B cell (primary cell): Measurements from ENCODE around the gene NPIPB4. TPM values are rescaled to one million over a fixed set of nuclear protein-coding genes. Genes with fewer than 3 reads are reported as not detected.
A peak's percentile ranks its signal among the peaks of the same experiment; 100 is the strongest.
"Not testable (repeated sequence)": the region's sequence is repeated elsewhere in the genome, so short reads cannot be mapped to it uniquely, and the experiment has no call there.

ENCODE experiments used
- ATAC-seq: fragments of 200-7000 bp; cut with Tn5 transposase; one replicate; pipeline ENCODE4 v1.10.0; 2021; ENCODE audit warnings: low read depth, mild to moderate bottlenecking, moderate number of reproducible peaks, moderate library complexity
- CTCF ChIA-PET: fragments of 350-600 bp; sonication (Branson Sonifier 250); formaldehyde crosslinking; loops from one replicate; lab custom pipeline; 2021; ENCODE audit warnings: antibody characterized with exemption, inconsistent platforms; lab: Charles Lee
- POLR2A ChIA-PET: fragments of 350-600 bp; sonication (Branson Sonifier 250); formaldehyde crosslinking; loops from one replicate; lab custom pipeline; 2021; ENCODE audit warnings: antibody characterized with exemption; lab: Charles Lee
- DNase-seq: peaks from one replicate; pipeline ENCODE4 v3.0.0; 2013
- H2AFZ ChIP-seq: 2 replicates; pipeline ENCODE4 v1.6.1; 2012; ENCODE audit warnings: mild to moderate bottlenecking, low read depth, low read length; ENCODE audit not compliant: insufficient read depth, poor library complexity, severe bottlenecking
- H3K27ac ChIP-seq, 2 donors: 1 replicate in 1 of 2; 2 replicates in 1 of 2; pipeline ENCODE4 v1.5.1; 2012 to 2013; ENCODE audit warnings: low read length in 2 of 2, mild to moderate bottlenecking in 2 of 2, moderate library complexity in 1 of 2
- H3K27me3 ChIP-seq, 4 experiments: fragments of 200-600 bp in 1 of 4; sonication (generic) in 1 of 4; replicated peaks in 1 of 4; 1 replicate in 2 of 4; 2 replicates in 2 of 4; pipeline versions ENCODE4 v1.6.1 to v1.7.0; 2013 to 2016; ENCODE audit warnings: low read length in 3 of 4, mild to moderate bottlenecking in 2 of 4, mixed read lengths in 1 of 4, moderate library complexity in 1 of 4; ENCODE audit not compliant: insufficient read depth in 4 of 4, control insufficient read depth in 3 of 4; ENCODE audit errors: control extremely low read depth in 1 of 4
- H3K36me3 ChIP-seq, 2 experiments: replicated peaks in 1 of 2; 1 replicate in 1 of 2; 2 replicates in 1 of 2; pipeline versions ENCODE4 v1.6.1 to v1.7.1; 2013; ENCODE audit warnings: low read length in 1 of 2; ENCODE audit not compliant: insufficient read depth in 2 of 2, control insufficient read depth in 1 of 2; ENCODE audit errors: control extremely low read depth in 1 of 2, extremely low read depth in 1 of 2
- H3K4me1 ChIP-seq, 2 donors: fragments of 200-600 bp in 1 of 2; sonication (generic) in 1 of 2; 1 replicate in 1 of 2; 2 replicates in 1 of 2; pipeline versions ENCODE4 v1.5.1 to v1.6.1; 2013 to 2017; ENCODE audit warnings: low read length in 2 of 2; ENCODE audit not compliant: control insufficient read depth in 2 of 2, insufficient read depth in 2 of 2
- H3K4me2 ChIP-seq: replicated peaks from 2 replicates; pipeline ENCODE3; 2012; ENCODE audit warnings: mild to moderate bottlenecking, low read depth, low read length; ENCODE audit not compliant: poor library complexity, severe bottlenecking
- H3K4me3 ChIP-seq, 5 experiments: fragments of 200-600 bp in 1 of 5; sonication (generic) in 1 of 5; 1 replicate in 3 of 5; 2 replicates in 2 of 5; pipeline versions ENCODE4 v1.5.1 to v1.7.0; 2011 to 2016; ENCODE audit warnings: low read length in 4 of 5, mild to moderate bottlenecking in 4 of 5, low read depth in 2 of 5, control low read depth in 1 of 5, moderate library complexity in 1 of 5; ENCODE audit not compliant: insufficient read depth in 1 of 5; ENCODE audit errors: control extremely low read depth in 1 of 5, extremely low read depth in 1 of 5
- H3K79me2 ChIP-seq: fragments of 200-600 bp; sonication (generic); one replicate; pipeline ENCODE4 v1.6.0; 2016; ENCODE audit warnings: low read length; ENCODE audit not compliant: control insufficient read depth, insufficient read depth
- H3K9ac ChIP-seq: fragments of 200-600 bp; sonication (generic); 2 replicates; pipeline ENCODE4 v1.6.1; 2017; ENCODE audit warnings: mild to moderate bottlenecking, low read length, moderate library complexity
- H3K9me3 ChIP-seq, 3 donors: one replicate each; pipeline versions ENCODE4 v1.6.1 to v1.7.1; 2013; ENCODE audit warnings: low read length in 2 of 3; ENCODE audit not compliant: control insufficient read depth in 2 of 3, insufficient read depth in 1 of 3; ENCODE audit errors: control extremely low read depth in 1 of 3
- H4K20me1 ChIP-seq: 2 replicates; pipeline ENCODE4 v1.6.0; 2012; ENCODE audit warnings: mild to moderate bottlenecking, low read length; ENCODE audit not compliant: insufficient read depth, control insufficient read depth, poor library complexity, severe bottlenecking
- H3K27ac Mint-ChIP-seq: one replicate; pipeline ENCODE4 v1.8.0; 2021; ENCODE audit warnings: mixed read lengths
- H3K27me3 Mint-ChIP-seq: one replicate; pipeline ENCODE4 v1.8.0; 2021; ENCODE audit warnings: mixed read lengths
- H3K4me1 Mint-ChIP-seq: one replicate; pipeline ENCODE4 v1.8.0; 2021; ENCODE audit warnings: mixed read lengths
- H3K4me3 Mint-ChIP-seq: one replicate; pipeline ENCODE4 v1.8.0; 2021; ENCODE audit warnings: mixed read lengths
- H3K9me3 Mint-ChIP-seq: one replicate; pipeline ENCODE4 v1.8.0; 2022; ENCODE audit warnings: mixed read lengths; ENCODE audit not compliant: insufficient read depth
- WGBS: methylation state at CpG from one replicate; pipeline ENCODE4 v1.1.5; 2013; ENCODE audit warnings: missing lambda C conversion rate; ENCODE audit not compliant: insufficient coverage; 5-methylcytosine and 5-hydroxymethylcytosine counted together
- intact Hi-C: fragments of 100-400 bp; cut with micrococcal nuclease; formaldehyde crosslinking; loops from one replicate; pipeline ENCODE4 v1.10.0; 2022
- polyA plus RNA-seq: library from polyadenylated mRNA; depleted of rRNA; stranded (reverse); fragments of >200 nt; gene quantifications from 2 replicates; pipeline ENCODE4 v1.2.3, GENCODE V29; 2012
- total RNA-seq, 2 donors: library from RNA; stranded (reverse); fragments of 120-200 nt in 1 of 2; gene quantifications; 1 replicate in 1 of 2; 2 replicates in 1 of 2; pipeline versions ENCODE4 v1.2.3 to v1.2.4, GENCODE V29; 2013 to 2022
- TF ChIP-seq, protein P1 (sequence below): fragments of 200-600 bp; IDR thresholded peaks from one replicate; pipeline ENCODE4 v1.8.0; 2022; ENCODE audit warnings: antibody characterized with exemption, mild to moderate bottlenecking

Gene NPIPB4
- total and polyA plus RNA-seq, 2 donors (not counting 1 experiment from before 2014, with no cell fraction given): 72.0 to 650 TPM

DNA sequence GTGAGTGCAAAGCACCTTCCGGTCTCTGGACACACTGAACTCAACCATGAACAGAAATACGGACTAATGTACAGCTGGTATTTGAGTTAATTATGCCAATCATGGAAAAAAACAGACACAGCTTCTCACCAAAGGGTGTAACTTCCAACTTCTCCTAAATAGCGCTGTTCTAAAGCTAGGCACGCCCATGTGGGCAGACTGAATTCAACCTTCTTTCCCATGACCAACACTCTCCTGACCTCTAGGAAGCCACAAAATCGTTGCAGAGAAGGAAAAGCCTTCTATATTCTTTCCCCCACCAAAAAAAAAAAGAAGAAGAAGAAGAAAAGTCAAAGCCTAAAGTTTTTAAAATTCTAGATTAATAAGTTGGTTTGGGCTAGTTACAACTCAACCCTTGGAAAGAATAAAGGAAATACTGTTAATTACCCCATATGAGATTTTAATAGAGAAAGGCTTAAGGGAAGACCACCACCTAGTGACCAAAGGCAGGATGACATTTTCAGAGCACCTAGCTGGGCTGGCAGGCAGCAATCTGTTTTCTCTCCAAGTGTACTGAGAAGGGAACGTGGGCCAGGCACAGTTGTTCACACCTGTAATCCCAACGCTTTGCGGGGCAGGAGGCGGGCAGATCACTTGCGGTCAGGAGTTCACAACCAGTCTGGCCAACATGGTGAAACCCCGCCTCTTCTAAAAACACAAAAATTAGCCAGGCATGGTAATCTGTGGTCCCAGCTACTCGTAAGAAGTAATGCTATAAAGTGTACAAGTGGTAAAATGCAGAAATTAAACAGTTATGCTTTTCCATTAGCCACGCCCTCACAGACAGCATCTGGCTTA, 55.8 kb downstream of the NPIPB4 start:
- no CpG with 5 or more reads among the region's 13 CpGs for WGBS
- intact Hi-C loops, H3K9me3 ChIP-seq, H3K9ac ChIP-seq, H3K27me3 Mint-ChIP-seq, H2AFZ ChIP-seq, H3K4me1 ChIP-seq, H4K20me1 ChIP-seq, H3K27me3 ChIP-seq, POLR2A ChIA-PET, H3K36me3 ChIP-seq, H3K4me3 Mint-ChIP-seq, H3K27ac Mint-ChIP-seq, H3K4me3 ChIP-seq, H3K4me2 ChIP-seq, H3K9me3 Mint-ChIP-seq, H3K4me1 Mint-ChIP-seq, H3K27ac ChIP-seq, H3K79me2 ChIP-seq: not testable (repeated sequence)
- TF ChIP-seq, protein P1, sequence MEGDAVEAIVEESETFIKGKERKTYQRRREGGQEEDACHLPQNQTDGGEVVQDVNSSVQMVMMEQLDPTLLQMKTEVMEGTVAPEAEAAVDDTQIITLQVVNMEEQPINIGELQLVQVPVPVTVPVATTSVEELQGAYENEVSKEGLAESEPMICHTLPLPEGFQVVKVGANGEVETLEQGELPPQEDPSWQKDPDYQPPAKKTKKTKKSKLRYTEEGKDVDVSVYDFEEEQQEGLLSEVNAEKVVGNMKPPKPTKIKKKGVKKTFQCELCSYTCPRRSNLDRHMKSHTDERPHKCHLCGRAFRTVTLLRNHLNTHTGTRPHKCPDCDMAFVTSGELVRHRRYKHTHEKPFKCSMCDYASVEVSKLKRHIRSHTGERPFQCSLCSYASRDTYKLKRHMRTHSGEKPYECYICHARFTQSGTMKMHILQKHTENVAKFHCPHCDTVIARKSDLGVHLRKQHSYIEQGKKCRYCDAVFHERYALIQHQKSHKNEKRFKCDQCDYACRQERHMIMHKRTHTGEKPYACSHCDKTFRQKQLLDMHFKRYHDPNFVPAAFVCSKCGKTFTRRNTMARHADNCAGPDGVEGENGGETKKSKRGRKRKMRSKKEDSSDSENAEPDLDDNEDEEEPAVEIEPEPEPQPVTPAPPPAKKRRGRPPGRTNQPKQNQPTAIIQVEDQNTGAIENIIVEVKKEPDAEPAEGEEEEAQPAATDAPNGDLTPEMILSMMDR: peak; percentile 69
- DNase-seq (peak; percentile 43), ATAC-seq (peak; percentile 41)
- CTCF ChIA-PET: interaction anchor here (1.3 kb wide), 1 partner anchor 145 kb away, joined by 4 read pairs; no protein-coding TSS in a partner anchor

DNA sequence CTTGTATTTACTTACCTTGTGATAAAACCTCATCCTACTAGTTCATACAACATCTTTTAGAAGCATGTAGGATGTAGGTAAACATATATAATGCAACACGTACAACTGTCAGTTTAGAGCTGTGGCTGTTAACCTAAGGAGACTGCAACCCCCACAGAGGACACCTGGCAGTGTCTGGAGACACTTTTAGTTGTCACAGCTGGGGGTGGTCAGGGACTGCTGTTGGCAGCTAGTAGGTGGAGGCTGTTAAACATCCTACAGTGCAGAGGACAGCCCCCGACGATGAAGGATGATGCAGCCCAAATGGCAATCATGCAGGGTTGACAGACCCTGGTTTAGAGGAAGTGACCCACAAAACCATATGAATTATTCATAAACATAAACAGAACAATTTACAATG, 59.0 kb downstream of the NPIPB4 start:
- H3K4me1 ChIP-seq, H3K27me3 Mint-ChIP-seq, H2AFZ ChIP-seq, H3K9me3 Mint-ChIP-seq, POLR2A ChIA-PET, H3K4me2 ChIP-seq, H3K9me3 ChIP-seq, DNase-seq, H3K27ac Mint-ChIP-seq, H3K36me3 ChIP-seq, H3K4me3 Mint-ChIP-seq, H3K9ac ChIP-seq, CTCF ChIA-PET, intact Hi-C loops, H3K4me3 ChIP-seq, H4K20me1 ChIP-seq, ATAC-seq, H3K4me1 Mint-ChIP-seq, H3K27me3 ChIP-seq, H3K27ac ChIP-seq, H3K79me2 ChIP-seq: not testable (repeated sequence)
- no CpG with 5 or more reads among the region's 3 CpGs for WGBS

DNA sequence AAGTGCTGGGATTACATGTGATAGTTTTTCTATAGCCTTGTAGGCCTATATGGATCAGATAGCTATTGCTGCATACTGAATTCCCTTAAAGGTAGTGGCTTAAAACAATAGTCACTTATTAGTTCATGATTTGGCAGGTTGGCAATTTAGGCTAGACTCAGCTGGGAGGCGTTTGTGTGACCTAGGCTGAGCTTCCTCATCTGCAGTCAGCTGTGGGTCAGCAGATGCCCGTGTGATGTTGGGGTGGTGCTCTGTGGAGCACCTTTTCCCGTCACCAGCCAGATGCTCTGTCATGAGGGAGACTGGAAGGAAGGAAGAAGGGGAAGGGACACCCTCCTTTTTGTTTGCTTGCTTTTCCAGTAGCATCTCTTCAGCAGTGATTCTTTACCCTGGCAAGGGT, 64.2 kb downstream of the NPIPB4 start:
- H3K4me2 ChIP-seq, POLR2A ChIA-PET, ATAC-seq, DNase-seq, H3K4me1 Mint-ChIP-seq, H4K20me1 ChIP-seq, H3K4me3 ChIP-seq, H3K79me2 ChIP-seq, H3K27me3 Mint-ChIP-seq, H3K9me3 Mint-ChIP-seq, intact Hi-C loops, H2AFZ ChIP-seq, H3K4me3 Mint-ChIP-seq, H3K27ac Mint-ChIP-seq, H3K36me3 ChIP-seq, CTCF ChIA-PET, H3K9ac ChIP-seq, H3K27me3 ChIP-seq, H3K4me1 ChIP-seq, H3K9me3 ChIP-seq, H3K27ac ChIP-seq: not testable (repeated sequence)
- WGBS: no CpG with 5 or more reads among the region's 3 CpGs
